ENCODE results near the gene PPP6R1. TPM values are rescaled to one million over a fixed set of nuclear protein-coding genes. Genes with fewer than 3 reads are reported as not detected.

The PPP6R1 gene
- total RNA-seq, 1 donor from 2014 or later, result 220 TPM

GRCh38 chr19:55244004-55244680 lies 14.7 kb downstream of the PPP6R1 start:
- DNase-seq (no peak), ATAC-seq (ENCODE audit: low read depth) (no peak)
- H3K27me3 Mint-ChIP-seq, result no peaks in the 10 kb centered on the region
- no peak overlapping the region for H3K4me3 Mint-ChIP-seq
- no peak overlapping the region for H3K27ac Mint-ChIP-seq
- H3K4me1 Mint-ChIP-seq, result peaks cover 23% of the 10 kb centered on the region
- intact Hi-C loops (cut with micrococcal nuclease), result no loop called here
- CTCF ChIA-PET, result no interaction called here
- TF ChIP-seq CTCF (IDR thresholded peaks at IDR 0.05), result no peak
- POLR2A ChIA-PET, result interaction anchor here (1.2 to 1.9 kb wide), 2 partner anchors 10 to 145 kb away, joined by 3 to 6 read pairs; no protein-coding TSS in a partner anchor
- H3K9me3 Mint-ChIP-seq, result no peaks in the 10 kb centered on the region
- peaks cover 65% of the 10 kb centered on the region for H3K36me3 Mint-ChIP-seq (ENCODE audit: low read depth)

GRCh38 chr19:55242517-55242916 lies 16.3 kb downstream of the PPP6R1 start:
- no peak for ATAC-seq (ENCODE audit: low read depth)
- Mint-ChIP-seq H3K36me3 (ENCODE audit: low read depth) (peaks cover 76% of the 10 kb centered on the region), H3K27ac (no peak overlapping the region), H3K4me3 (no peak overlapping the region), H3K9me3 (no peaks in the 10 kb centered on the region), H3K27me3 (no peaks in the 10 kb centered on the region), H3K4me1 (peaks cover 7% of the 10 kb centered on the region)
- CTCF ChIA-PET, result no interaction called here
- POLR2A ChIA-PET, result no interaction called here
- intact Hi-C loops (cut with micrococcal nuclease), result no loop called here
- DNase-seq, result no peak
- no peak for TF ChIP-seq CTCF (IDR thresholded peaks at IDR 0.05)

GRCh38 chr19:55241935-55242464 lies 16.8 kb downstream of the PPP6R1 start:
- Mint-ChIP-seq H3K4me3 (no peak overlapping the region), H3K27me3 (no peaks in the 10 kb centered on the region), H3K27ac (no peak overlapping the region), H3K9me3 (no peaks in the 10 kb centered on the region), H3K36me3 (ENCODE audit: low read depth) (peaks cover 81% of the 10 kb centered on the region), H3K4me1 (peaks cover 3% of the 10 kb centered on the region)
- POLR2A ChIA-PET, result interaction anchor here (1.3 kb wide), 1 partner anchor 12 kb away, joined by 3 read pairs; no protein-coding TSS in a partner anchor
- TF ChIP-seq CTCF (IDR thresholded peaks at IDR 0.05), result no peak
- ATAC-seq (ENCODE audit: low read depth) (no peak), DNase-seq (no peak)
- intact Hi-C loops (cut with micrococcal nuclease), result no loop called here
- CTCF ChIA-PET, result no interaction called here

- intact Hi-C loops (cut with micrococcal nuclease), result no loop called here
- POLR2A ChIA-PET, result interaction anchor here (0.8 to 1.3 kb wide), 2 partner anchors 13 to 17 kb away, joined by 3 read pairs; no protein-coding TSS in a partner anchor
- Mint-ChIP-seq H3K4me3 (no peak overlapping the region), H3K36me3 (ENCODE audit: low read depth) (peaks cover 84% of the 10 kb centered on the region), H3K27ac (no peak overlapping the region), H3K4me1 (peaks cover 3% of the 10 kb centered on the region), H3K9me3 (no peaks in the 10 kb centered on the region), H3K27me3 (no peaks in the 10 kb centered on the region)
- no peak for ATAC-seq (ENCODE audit: low read depth)
- no peak for DNase-seq
- no peak for TF ChIP-seq CTCF (IDR thresholded peaks at IDR 0.05)
- CTCF ChIA-PET, result no interaction called here
Observed at GRCh38 chr19:55241143-55241934, 17.5 kb downstream of the PPP6R1 start.

GRCh38 chr19:55240713-55241020 lies 18.1 kb downstream of the PPP6R1 start:
- Mint-ChIP-seq H3K4me1 (peaks cover 3% of the 10 kb centered on the region), H3K36me3 (ENCODE audit: low read depth) (peaks cover 83% of the 10 kb centered on the region), H3K27ac (no peak overlapping the region), H3K27me3 (no peaks in the 10 kb centered on the region), H3K9me3 (no peaks in the 10 kb centered on the region), H3K4me3 (no peak overlapping the region)
- DNase-seq, result no peak
- ATAC-seq (ENCODE audit: low read depth), result no peak
- POLR2A ChIA-PET, result interaction anchor here (0.8 to 1.3 kb wide), 2 partner anchors 14 to 17 kb away, joined by 3 read pairs; no protein-coding TSS in a partner anchor
- CTCF ChIA-PET, result no interaction called here
- no peak for TF ChIP-seq CTCF (IDR thresholded peaks at IDR 0.05)
- intact Hi-C loops (cut with micrococcal nuclease), result no loop called here

All from activated B cell treated with CpG ODN at 0.5 μM for 24 hours (primary cell).